Lower lobe of right lung (tissue), 2 donors: ENCODE data around the gene VCL. TPM values are rescaled to one million over a fixed set of nuclear protein-coding genes. Genes with fewer than 3 reads are reported as not detected.

ENCODE experiments used
- ATAC-seq, 2 donors: fragments of 200-7000 bp; cut with Tn5 transposase; one replicate each; pipeline ENCODE4 v1.9.1; 2020 to 2022; ENCODE audit warnings: mild to moderate bottlenecking in 2 of 2, moderate library complexity in 2 of 2
- DNase-seq: peaks from one replicate; pipeline ENCODE4 v3.0.0-alpha.2; 2020
- H3K27ac ChIP-seq: fragments of 200-600 bp; one replicate; pipeline ENCODE4 v1.8.0; 2022
- H3K27me3 ChIP-seq: fragments of 200-600 bp; one replicate; pipeline ENCODE4 v1.8.0; 2022; ENCODE audit warnings: low read depth
- H3K36me3 ChIP-seq: fragments of 200-600 bp; one replicate; pipeline ENCODE4 v1.8.0; 2022; ENCODE audit warnings: mild to moderate bottlenecking
- H3K4me1 ChIP-seq: fragments of 200-600 bp; one replicate; pipeline ENCODE4 v1.8.0; 2022
- H3K4me3 ChIP-seq: fragments of 200-600 bp; one replicate; pipeline ENCODE4 v1.8.0; 2022; ENCODE audit warnings: mild to moderate bottlenecking
- H3K9me3 ChIP-seq: fragments of 200-600 bp; one replicate; pipeline ENCODE4 v1.8.0; 2022
- CTCF ChIP-seq: fragments of 200-600 bp; IDR thresholded peaks from one replicate; pipeline ENCODE4 v1.8.0; 2022; ENCODE audit warnings: antibody characterized with exemption, mild to moderate bottlenecking
- intact Hi-C: fragments of 100-400 bp; cut with DNase I; formaldehyde crosslinking; loops from one replicate; pipeline ENCODE4 v1.11.0; 2022
- total RNA-seq: library from RNA; stranded (reverse); fragmentation: NEBNext Ultra II Directional; extraction: Animal tissue kit (Norgen Biotek cat#: 25700); gene quantifications from one replicate; pipeline ENCODE4 v1.2.1, GENCODE V29; 2021
- donor health status: DM: no; HTN: yes; CAD: no; lungs with severe emphysema.

VCL gene
- total RNA-seq, 1 donor from 2014 or later, result 106 TPM

GRCh38 chr10:73975388-73975787 is 22.5 kb upstream of the VCL start:
- Histone ChIP-seq H3K9me3 (peaks cover 4% of the 10 kb centered on the region), H3K4me1 (peaks cover 4% of the 10 kb centered on the region), H3K36me3 (no peaks in the 10 kb centered on the region), H3K4me3 (no peak overlapping the region), H3K27ac (no peak overlapping the region), H3K27me3 (no peaks in the 10 kb centered on the region)
- ATAC-seq (no peak), DNase-seq (no peak)
- intact Hi-C loops, result no loop called here
- no peak for TF ChIP-seq CTCF

- intact Hi-C loops, result no loop called here
- ATAC-seq, result peak in 1 of 2 donors; percentile 34
- H3K36me3 ChIP-seq, result no peaks in the 10 kb centered on the region
- peak overlapping the region; percentile 34 for H3K27ac ChIP-seq
- no peaks in the 10 kb centered on the region for H3K27me3 ChIP-seq
- peaks cover 4% of the 10 kb centered on the region for H3K9me3 ChIP-seq
- TF ChIP-seq CTCF, result no peak
- H3K4me3 ChIP-seq, result no peak overlapping the region
- peaks cover 4% of the 10 kb centered on the region for H3K4me1 ChIP-seq
- DNase-seq, result no peak
Measured at GRCh38 chr10:73979141-73979808, 18.6 kb upstream of the VCL start.

- H3K27ac ChIP-seq, result peak overlapping the region; percentile 34
Measured at GRCh38 chr10:73979809-73980433, 18.0 kb upstream of the VCL start.

GRCh38 chr10:73981812-73982211 is 16.1 kb upstream of the VCL start:
- DNase-seq (no peak), ATAC-seq (no peak)
- Histone ChIP-seq H3K27me3 (no peaks in the 10 kb centered on the region), H3K4me1 (peaks cover 4% of the 10 kb centered on the region), H3K36me3 (no peaks in the 10 kb centered on the region), H3K27ac (no peak overlapping the region), H3K9me3 (no peaks in the 10 kb centered on the region), H3K4me3 (no peak overlapping the region)
- TF ChIP-seq CTCF, result no peak
- intact Hi-C loops, result no loop called here

More at GRCh38 chr10:73979809-73980433, 18.0 kb upstream of the VCL start:
- no peak overlapping the region for H3K4me3 ChIP-seq
- no peak for DNase-seq
- H3K27me3 ChIP-seq, result no peaks in the 10 kb centered on the region
- ATAC-seq, result peak; percentile 66 to 85
- no peak for TF ChIP-seq CTCF
- intact Hi-C loops, result no loop called here
- H3K36me3 ChIP-seq, result no peaks in the 10 kb centered on the region
- H3K9me3 ChIP-seq, result peaks cover 4% of the 10 kb centered on the region
- H3K4me1 ChIP-seq, result peaks cover 4% of the 10 kb centered on the region

- H3K27ac ChIP-seq, result no peak overlapping the region
- H3K36me3 ChIP-seq, result no peaks in the 10 kb centered on the region
- no peak for DNase-seq
- intact Hi-C loops, result no loop called here
- no peak overlapping the region for H3K4me3 ChIP-seq
- no peaks in the 10 kb centered on the region for H3K9me3 ChIP-seq
- H3K27me3 ChIP-seq, result no peaks in the 10 kb centered on the region
- peaks cover 4% of the 10 kb centered on the region for H3K4me1 ChIP-seq
- TF ChIP-seq CTCF, result no peak
- peak in 1 of 2 donors; percentile 54 for ATAC-seq
Measured at GRCh38 chr10:73983096-73984047, 14.5 kb upstream of the VCL start.
